Mesothelial cell of epicardium (in vitro differentiated cells): ENCODE data around the gene IFNA21. TPM values are rescaled to one million over a fixed set of nuclear protein-coding genes. Genes with fewer than 3 reads are reported as not detected.

Experiments
- DNase-seq, 2 experiments: peaks; one replicate each; pipeline ENCODE4 v3.0.0; 2021; ENCODE audit warnings: low spot score in 2 of 2; ENCODE audit not compliant: unreplicated experiment in 2 of 2
- H3K27ac Mint-ChIP-seq: 2 replicates; pipeline ENCODE4 v1.8.0; 2021; ENCODE audit warnings: mixed read lengths
- H3K27me3 Mint-ChIP-seq: 2 replicates; pipeline ENCODE4 v1.8.0; 2021; ENCODE audit warnings: low read depth, mixed read lengths
- H3K36me3 Mint-ChIP-seq: 2 replicates; pipeline ENCODE4 v1.8.0; 2021; ENCODE audit warnings: mixed read lengths
- H3K4me1 Mint-ChIP-seq: 2 replicates; pipeline ENCODE4 v1.8.0; 2021; ENCODE audit warnings: mixed read lengths
- H3K4me3 Mint-ChIP-seq: 2 replicates; pipeline ENCODE4 v1.8.0; 2021; ENCODE audit warnings: mild to moderate bottlenecking, moderate library complexity, mixed read lengths
- H3K9me3 Mint-ChIP-seq: 2 replicates; pipeline ENCODE4 v1.8.0; 2021; ENCODE audit warnings: mixed read lengths
- total RNA-seq: library from RNA; stranded (reverse); gene quantifications from 3 replicates; pipeline ENCODE4 v1.2.1, GENCODE V29; 2021
- TF ChIP-seq, protein P1 (sequence below): fragments of 200-600 bp; sonication (generic); IDR thresholded peaks from one replicate; pipeline ENCODE4 v1.5.0; 2021; ENCODE audit warnings: antibody characterized with exemption; ENCODE audit not compliant: unreplicated experiment

IFNA21 gene
- total RNA-seq, 1 donor from 2014 or later, result not detected

GRCh38 chr9:21155501-21155900 is 11.0 kb downstream of the IFNA21 start:
- no peak for DNase-seq
- Mint-ChIP-seq H3K9me3 (peaks cover 13% of the 10 kb centered on the region), H3K27me3 (no peaks in the 10 kb centered on the region), H3K36me3 (no peaks in the 10 kb centered on the region), H3K4me3 (no peak overlapping the region), H3K4me1 (no peaks in the 10 kb centered on the region), H3K27ac (no peak overlapping the region)
- TF ChIP-seq, protein P1, sequence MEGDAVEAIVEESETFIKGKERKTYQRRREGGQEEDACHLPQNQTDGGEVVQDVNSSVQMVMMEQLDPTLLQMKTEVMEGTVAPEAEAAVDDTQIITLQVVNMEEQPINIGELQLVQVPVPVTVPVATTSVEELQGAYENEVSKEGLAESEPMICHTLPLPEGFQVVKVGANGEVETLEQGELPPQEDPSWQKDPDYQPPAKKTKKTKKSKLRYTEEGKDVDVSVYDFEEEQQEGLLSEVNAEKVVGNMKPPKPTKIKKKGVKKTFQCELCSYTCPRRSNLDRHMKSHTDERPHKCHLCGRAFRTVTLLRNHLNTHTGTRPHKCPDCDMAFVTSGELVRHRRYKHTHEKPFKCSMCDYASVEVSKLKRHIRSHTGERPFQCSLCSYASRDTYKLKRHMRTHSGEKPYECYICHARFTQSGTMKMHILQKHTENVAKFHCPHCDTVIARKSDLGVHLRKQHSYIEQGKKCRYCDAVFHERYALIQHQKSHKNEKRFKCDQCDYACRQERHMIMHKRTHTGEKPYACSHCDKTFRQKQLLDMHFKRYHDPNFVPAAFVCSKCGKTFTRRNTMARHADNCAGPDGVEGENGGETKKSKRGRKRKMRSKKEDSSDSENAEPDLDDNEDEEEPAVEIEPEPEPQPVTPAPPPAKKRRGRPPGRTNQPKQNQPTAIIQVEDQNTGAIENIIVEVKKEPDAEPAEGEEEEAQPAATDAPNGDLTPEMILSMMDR, result no peak

GRCh38 chr9:21154018-21154608 is 12.3 kb downstream of the IFNA21 start:
- DNase-seq, result no peak
- Mint-ChIP-seq H3K9me3 (peaks cover 10% of the 10 kb centered on the region), H3K36me3 (no peaks in the 10 kb centered on the region), H3K4me1 (no peaks in the 10 kb centered on the region), H3K4me3 (no peak overlapping the region), H3K27me3 (no peaks in the 10 kb centered on the region), H3K27ac (no peak overlapping the region)
- TF ChIP-seq, protein P1, result no peak

DNA sequence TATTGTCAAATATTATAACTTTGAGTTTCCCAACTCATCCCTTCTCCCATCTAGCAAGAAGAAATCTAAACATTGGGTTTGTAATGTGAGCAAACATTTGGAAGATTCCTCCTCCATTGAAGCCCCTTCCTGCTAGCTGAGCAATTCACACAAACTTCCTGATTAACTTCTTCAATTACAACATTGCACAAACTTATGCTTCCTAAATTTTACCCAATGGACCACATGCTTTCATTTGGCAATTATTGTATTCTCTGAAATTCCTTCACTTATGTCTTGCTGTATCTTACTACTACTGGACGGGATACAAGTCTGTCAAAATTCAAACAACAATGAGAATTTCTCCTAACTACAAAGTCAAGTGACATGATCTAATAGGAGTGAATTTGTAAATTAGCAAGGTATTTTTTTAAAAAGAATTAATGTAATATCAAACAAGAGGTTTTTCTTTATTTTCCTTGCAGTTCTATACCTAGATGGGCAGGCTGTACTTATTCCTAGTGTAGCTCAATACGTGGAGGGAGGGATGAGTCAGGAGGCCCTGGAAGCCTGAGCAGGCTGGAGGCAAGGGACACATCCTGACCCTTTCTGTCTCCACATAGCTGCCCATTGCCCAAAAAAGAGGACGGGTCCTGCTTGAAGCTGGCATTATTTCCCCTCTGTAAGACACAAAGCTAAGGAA is 13.0 kb downstream of the IFNA21 start:
- TF ChIP-seq, protein P1, result no peak
- Mint-ChIP-seq H3K4me1 (no peaks in the 10 kb centered on the region), H3K27me3 (no peaks in the 10 kb centered on the region), H3K4me3 (no peak overlapping the region), H3K27ac (no peak overlapping the region), H3K36me3 (no peaks in the 10 kb centered on the region), H3K9me3 (peaks cover 12% of the 10 kb centered on the region)
- DNase-seq, result no peak

DNA sequence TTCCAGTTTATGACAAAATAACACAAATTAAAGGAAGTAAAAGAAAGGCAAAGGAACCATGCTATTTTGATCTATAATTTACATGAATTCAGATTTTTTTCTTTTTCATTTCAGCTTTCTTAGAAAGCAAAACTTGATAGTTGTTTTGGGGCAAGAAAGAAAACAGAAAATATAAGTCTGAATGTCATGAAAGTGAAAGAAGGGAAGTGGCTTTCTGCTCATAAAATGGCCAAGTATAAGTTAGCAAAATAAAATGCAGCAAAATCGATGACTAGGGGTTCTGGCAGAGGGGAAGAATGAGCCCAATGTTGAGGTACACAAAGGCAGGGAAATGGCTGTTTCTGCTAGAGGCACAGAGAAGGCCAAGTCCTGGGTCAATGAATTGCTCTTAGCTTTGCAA is 21.9 kb downstream of the IFNA21 start:
- Mint-ChIP-seq H3K36me3 (no peaks in the 10 kb centered on the region), H3K4me1 (no peaks in the 10 kb centered on the region), H3K9me3 (peaks cover 24% of the 10 kb centered on the region), H3K27me3 (peaks cover under 1% of the 10 kb centered on the region), H3K27ac (no peak overlapping the region), H3K4me3 (no peak overlapping the region)
- TF ChIP-seq, protein P1, result no peak
- no peak for DNase-seq

DNA sequence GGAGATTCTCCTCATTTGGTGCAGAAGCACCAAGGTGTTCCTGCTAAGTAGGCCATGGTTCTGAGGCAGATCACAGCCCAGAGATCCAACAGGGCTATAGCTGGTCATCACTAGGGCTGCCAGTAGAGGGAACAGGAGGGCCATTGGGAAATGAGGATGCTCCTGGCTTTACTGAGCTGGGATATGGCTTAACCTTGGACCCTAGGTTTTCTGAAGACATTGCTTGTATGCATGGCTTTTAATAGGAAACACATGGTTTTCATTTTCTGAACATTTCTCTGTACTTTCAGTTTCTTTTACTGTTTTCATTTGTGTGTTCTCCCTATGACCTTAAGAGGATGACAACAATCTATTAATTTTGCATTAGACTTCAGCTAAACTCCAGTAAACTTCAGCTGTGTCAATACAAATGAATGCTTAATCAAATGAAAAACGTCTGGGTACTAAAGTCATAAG is 25.0 kb downstream of the IFNA21 start, which contains the start of gene IFNW1:
Gene IFNW1 (minus strand): TSS at position 406 of the 456 bp plus-strand sequence. CDS start 262 bp downstream, at position 144.
- Mint-ChIP-seq H3K4me1 (no peaks in the 10 kb centered on the region), H3K27me3 (peaks cover 2% of the 10 kb centered on the region), H3K4me3 (no peak within 1 kb of the TSS), H3K27ac (no peak within 1 kb of the TSS), H3K9me3 (no peaks in the 10 kb centered on the region), H3K36me3 (no peaks in the 10 kb centered on the region)
- TF ChIP-seq, protein P1, result no peak
- no peak for DNase-seq
